C4-2B (cell line): ENCODE data around the gene CRYBA2.

Experiments used
- CTCF ChIP-seq: fragments of 450-650 bp; conservative IDR thresholded peaks from 2 replicates; pipeline ENCODE4 v1.5.1; 2017; ENCODE audit warnings: mild to moderate bottlenecking
- ZFX ChIP-seq: fragments of 450-650 bp; IDR thresholded peaks from 2 replicates; pipeline ENCODE4 v1.6.1; 2017

- TF ChIP-seq CTCF (no peak), ZFX (no peak)
Observed at GRCh38 chr2:219024059-219024458, 30.8 kb upstream of the CRYBA2 start.
